Keratinocyte (primary cell): ENCODE measurements around the gene SHISA9. TPM values are rescaled to one million over a fixed set of nuclear protein-coding genes. Genes with fewer than 3 reads are reported as not detected.

Source experiments
- DNase-seq: peaks from one replicate; pipeline ENCODE4 v3.0.0-alpha.2; 2011; ENCODE audit warnings: low read depth, missing footprints, low spot score
- FAIRE-seq: peaks from 2 replicates; lab custom pipeline; 2011; peaks lifted over from hg19 to GRCh38; lab: Jason Lieb, UNC
- H2AFZ ChIP-seq: 2 replicates; pipeline ENCODE4 v1.6.0; 2012; ENCODE audit warnings: low read length, control low read depth, inconsistent platforms; ENCODE audit not compliant: control insufficient read depth
- H3K27ac ChIP-seq: 2 replicates; pipeline ENCODE4 v1.5.1; 2011; ENCODE audit warnings: low read length; ENCODE audit not compliant: control insufficient read depth, insufficient read depth
- H3K27me3 ChIP-seq: 3 replicates; pipeline ENCODE4 v1.6.0; 2011; ENCODE audit warnings: low read length; ENCODE audit not compliant: control insufficient read depth, insufficient read depth; ENCODE audit errors: extremely low read depth
- H3K36me3 ChIP-seq, 2 experiments: 2 replicates in 1 of 2; 3 replicates in 1 of 2; pipeline ENCODE4 v1.5.1; 2011; ENCODE audit warnings: low read length in 2 of 2, mild to moderate bottlenecking in 1 of 2; ENCODE audit not compliant: control insufficient read depth in 2 of 2, insufficient read depth in 2 of 2; ENCODE audit errors: extremely low read depth in 1 of 2
- H3K4me1 ChIP-seq: 3 replicates; pipeline ENCODE4 v1.5.1; 2011; ENCODE audit warnings: low read length; ENCODE audit not compliant: control insufficient read depth, insufficient read depth; ENCODE audit errors: extremely low read depth
- H3K4me2 ChIP-seq: 3 replicates; pipeline ENCODE4 v1.6.0; 2011; ENCODE audit warnings: low read depth, low read length; ENCODE audit not compliant: control insufficient read depth, insufficient read depth; ENCODE audit errors: extremely low read depth
- H3K4me3 ChIP-seq, 3 experiments: fragments of 200-600 bp in 1 of 3; sonication (generic) in 1 of 3; 2 replicates in 2 of 3; 3 replicates in 1 of 3; pipeline ENCODE4 v1.5.1; 2011 to 2016; ENCODE audit warnings: low read length in 3 of 3, mild to moderate bottlenecking in 3 of 3, control low read depth in 2 of 3, inconsistent platforms in 1 of 3, low read depth in 1 of 3, mixed read lengths in 1 of 3, mixed run types in 1 of 3, moderate library complexity in 1 of 3; ENCODE audit not compliant: control insufficient read depth in 2 of 3, insufficient read depth in 2 of 3; ENCODE audit errors: extremely low read depth in 1 of 3
- H3K79me2 ChIP-seq: 2 replicates; pipeline ENCODE4 v1.6.0; 2012; ENCODE audit warnings: low read length; ENCODE audit not compliant: control insufficient read depth, insufficient read depth
- H3K9ac ChIP-seq: 3 replicates; pipeline ENCODE4 v1.6.0; 2011; ENCODE audit warnings: low read length; ENCODE audit not compliant: control insufficient read depth, insufficient read depth; ENCODE audit errors: extremely low read depth
- H3K9me1 ChIP-seq: 3 replicates; pipeline ENCODE4 v1.6.0; 2011; ENCODE audit warnings: low read length; ENCODE audit not compliant: control insufficient read depth, insufficient read depth; ENCODE audit errors: extremely low read depth
- H3K9me3 ChIP-seq: 2 replicates; pipeline ENCODE4 v1.5.1; 2012; ENCODE audit warnings: low read depth, low read length; ENCODE audit not compliant: control insufficient read depth
- H4K20me1 ChIP-seq: 3 replicates; pipeline ENCODE4 v1.6.0; 2011; ENCODE audit warnings: low read length; ENCODE audit not compliant: control insufficient read depth, insufficient read depth; ENCODE audit errors: extremely low read depth
- CTCF ChIP-seq, 3 experiments: IDR thresholded peaks in 1 of 3; conservative IDR thresholded peaks in 1 of 3; optimal IDR thresholded peaks in 1 of 3; 2 replicates in 2 of 3; 3 replicates in 1 of 3; pipeline versions ENCODE3 to v1.5.1; 2011; ENCODE audit warnings: low read length in 3 of 3, mild to moderate bottlenecking in 3 of 3, moderate library complexity in 2 of 3, control low read depth in 1 of 3, inconsistent platforms in 1 of 3; ENCODE audit not compliant: insufficient read depth in 2 of 3; ENCODE audit errors: extremely low read depth in 1 of 3
- EZH2 ChIP-seq: IDR thresholded peaks from one replicate; pipeline ENCODE4 v1.6.1; 2012; ENCODE audit warnings: inconsistent platforms, mild to moderate bottlenecking, low read length, moderate library complexity
- dilution Hi-C: fragments of 300-500 bp; cut with MboI; formaldehyde crosslinking; loops from one replicate; pipeline ENCODE4 v1.7.0; 2020; ENCODE audit warnings: low sequenced_read_pairs; ENCODE audit not compliant: extremely low pct_ligation_motif_present
- polyA plus RNA-seq, 5 experiments: library from polyadenylated mRNA; depleted of rRNA in 3 of 5; stranded (reverse) in 3 of 5; stranded (forward) in 1 of 5; unstranded in 1 of 5; fragments of >200 nt; gene quantifications; 1 replicate in 1 of 5; 2 replicates in 3 of 5; 3 replicates in 1 of 5; pipeline versions ENCODE4 v1.2.1 to v1.2.3, GENCODE V29; 2011 to 2012; ENCODE audit warnings: missing spikeins in 2 of 5, low read depth in 1 of 5, low replicate concordance in 1 of 5

SHISA9 gene
- polyA plus RNA-seq, 1 donor (not counting 4 experiments of a cell fraction or from before 2014, with no cell fraction given) = 0.28 TPM

GRCh38 chr16:13052431-13052830 lies 151.0 kb downstream of the SHISA9 start:
- Histone ChIP-seq H3K4me3 (no peak overlapping the region), H3K36me3 (no peaks in the 10 kb centered on the region), H3K27me3 (no peaks in the 10 kb centered on the region), H3K9me3 (peaks cover 2% of the 10 kb centered on the region), H3K79me2 (no peaks in the 10 kb centered on the region), H3K9me1 (no peaks in the 10 kb centered on the region), H2AFZ (no peak overlapping the region), H4K20me1 (no peaks in the 10 kb centered on the region), H3K27ac (no peak overlapping the region), H3K4me1 (no peaks in the 10 kb centered on the region), H3K9ac (no peak overlapping the region), H3K4me2 (no peak overlapping the region)
- TF ChIP-seq CTCF (optimal IDR thresholded peaks at IDR 0.05 in 1 of 3, IDR thresholded peaks at IDR 0.05 in 1 of 3, conservative IDR thresholded peaks at IDR 0.05 in 1 of 3; ENCODE audit: extremely low read depth in 1 of 3, insufficient read depth in 2 of 3, low read length in 3 of 3) = no peak
- no peak for TF ChIP-seq EZH2
- dilution Hi-C loops = no loop called here
- no peak for FAIRE-seq
- no peak for DNase-seq

DNA sequence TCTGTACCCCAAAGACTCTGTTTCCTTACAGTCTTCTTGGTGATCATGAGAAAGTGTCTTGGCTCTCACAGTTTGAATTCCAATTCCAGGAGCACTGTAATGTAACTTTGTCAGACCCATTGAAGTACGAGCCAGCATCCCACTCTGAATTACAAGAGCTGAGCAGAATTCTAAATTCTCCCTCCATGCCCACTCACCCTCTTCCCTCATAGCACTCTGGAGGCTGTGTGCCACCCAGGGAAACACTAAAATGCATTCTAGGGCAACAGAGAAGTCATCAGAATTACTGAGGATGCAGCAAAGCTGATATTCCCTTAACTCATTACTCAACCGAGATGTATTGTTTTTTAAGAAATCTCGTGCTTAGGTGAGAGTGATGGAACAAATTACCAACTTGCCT lies 154.1 kb downstream of the SHISA9 start:
- Histone ChIP-seq H3K27ac (no peak overlapping the region), H3K4me2 (no peak overlapping the region), H3K9me1 (no peaks in the 10 kb centered on the region), H3K4me3 (no peak overlapping the region), H4K20me1 (no peaks in the 10 kb centered on the region), H3K27me3 (no peaks in the 10 kb centered on the region), H3K9ac (no peak overlapping the region), H3K9me3 (no peaks in the 10 kb centered on the region), H2AFZ (no peak overlapping the region), H3K4me1 (no peaks in the 10 kb centered on the region), H3K79me2 (no peaks in the 10 kb centered on the region), H3K36me3 (no peaks in the 10 kb centered on the region)
- dilution Hi-C loops = no loop called here
- DNase-seq (no peak), FAIRE-seq (no peak)
- TF ChIP-seq CTCF (optimal IDR thresholded peaks at IDR 0.05 in 1 of 3, IDR thresholded peaks at IDR 0.05 in 1 of 3, conservative IDR thresholded peaks at IDR 0.05 in 1 of 3; ENCODE audit: extremely low read depth in 1 of 3, insufficient read depth in 2 of 3, low read length in 3 of 3) = no peak
- no peak for TF ChIP-seq EZH2
